Measurements from ENCODE around the gene DLG2. TPM values are rescaled to one million over a fixed set of nuclear protein-coding genes. Genes with fewer than 3 reads are reported as not detected.

DLG2 gene
- total RNA-seq, 1 donor = 1.3 TPM

DNA sequence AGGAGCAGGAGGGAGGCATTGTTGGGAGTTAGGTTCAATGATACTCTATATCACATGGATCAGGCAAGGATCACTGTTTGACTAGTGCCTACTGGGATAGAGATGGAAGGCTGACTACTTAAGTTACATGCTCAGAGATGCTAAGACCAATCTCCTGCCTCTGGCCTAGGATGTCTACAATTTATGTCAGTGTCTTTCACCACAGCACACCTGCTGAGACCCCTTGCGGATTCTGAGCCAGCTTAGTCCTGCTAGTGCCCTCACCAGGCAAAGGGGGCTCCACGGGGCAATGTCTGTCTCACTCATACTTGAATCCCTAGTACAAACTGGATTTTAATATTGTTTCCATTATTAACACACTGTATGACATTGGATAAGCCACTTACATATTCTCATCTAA is 732.5 kb downstream of the DLG2 start:
- TF ChIP-seq, protein P1, sequence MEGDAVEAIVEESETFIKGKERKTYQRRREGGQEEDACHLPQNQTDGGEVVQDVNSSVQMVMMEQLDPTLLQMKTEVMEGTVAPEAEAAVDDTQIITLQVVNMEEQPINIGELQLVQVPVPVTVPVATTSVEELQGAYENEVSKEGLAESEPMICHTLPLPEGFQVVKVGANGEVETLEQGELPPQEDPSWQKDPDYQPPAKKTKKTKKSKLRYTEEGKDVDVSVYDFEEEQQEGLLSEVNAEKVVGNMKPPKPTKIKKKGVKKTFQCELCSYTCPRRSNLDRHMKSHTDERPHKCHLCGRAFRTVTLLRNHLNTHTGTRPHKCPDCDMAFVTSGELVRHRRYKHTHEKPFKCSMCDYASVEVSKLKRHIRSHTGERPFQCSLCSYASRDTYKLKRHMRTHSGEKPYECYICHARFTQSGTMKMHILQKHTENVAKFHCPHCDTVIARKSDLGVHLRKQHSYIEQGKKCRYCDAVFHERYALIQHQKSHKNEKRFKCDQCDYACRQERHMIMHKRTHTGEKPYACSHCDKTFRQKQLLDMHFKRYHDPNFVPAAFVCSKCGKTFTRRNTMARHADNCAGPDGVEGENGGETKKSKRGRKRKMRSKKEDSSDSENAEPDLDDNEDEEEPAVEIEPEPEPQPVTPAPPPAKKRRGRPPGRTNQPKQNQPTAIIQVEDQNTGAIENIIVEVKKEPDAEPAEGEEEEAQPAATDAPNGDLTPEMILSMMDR (IDR thresholded peaks at IDR 0.05; ENCODE audit: insufficient read depth, low read depth, low read length) = no peak
- no peak for DNase-seq (ENCODE audit: low read depth)
- no peak overlapping the region for H3K4me3 ChIP-seq (ENCODE audit: low read depth, low read length)

DNA sequence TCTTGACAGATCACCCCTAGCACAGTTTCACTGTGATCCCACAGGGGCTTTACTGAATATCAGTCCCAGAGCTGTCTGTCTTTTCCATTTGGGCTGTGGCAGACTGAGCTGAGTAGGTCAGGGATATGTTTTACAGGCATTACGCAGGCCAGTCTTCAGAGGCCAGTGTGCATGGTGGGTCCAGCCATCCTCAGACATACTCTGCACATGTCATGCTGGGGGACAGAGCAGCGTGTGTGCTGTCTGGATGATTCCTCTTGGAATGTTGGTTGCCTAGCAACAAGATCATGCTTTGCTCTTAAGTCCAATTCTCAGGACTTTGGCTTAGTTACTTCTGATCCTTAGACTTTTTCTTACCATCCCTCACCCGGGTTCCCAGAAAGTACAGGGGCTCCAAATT is 736.5 kb downstream of the DLG2 start:
- DNase-seq (ENCODE audit: low read depth) = no peak
- TF ChIP-seq, protein P1 (IDR thresholded peaks at IDR 0.05; ENCODE audit: insufficient read depth, low read depth, low read length) = no peak
- no peak overlapping the region for H3K4me3 ChIP-seq (ENCODE audit: low read depth, low read length)

DNA sequence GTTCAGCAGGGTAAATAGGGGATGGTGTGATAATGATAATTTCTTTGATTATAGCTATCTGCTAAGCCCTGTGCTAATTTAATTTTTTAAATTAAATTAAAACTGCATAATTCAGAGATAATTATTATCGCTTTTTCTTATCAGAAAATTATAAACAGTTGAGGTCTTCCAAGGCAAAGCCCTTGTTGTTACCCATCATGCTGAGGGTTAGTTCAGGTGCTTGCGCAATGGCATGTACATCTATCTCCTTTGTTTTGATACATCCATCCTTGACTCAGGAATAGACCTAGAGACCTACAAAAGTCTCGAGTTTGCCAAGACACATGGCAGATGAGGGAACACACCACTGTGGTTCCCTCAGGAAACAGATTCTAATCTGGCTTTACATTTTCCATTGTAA is 737.6 kb downstream of the DLG2 start:
- H3K4me3 ChIP-seq (ENCODE audit: low read depth, low read length) = no peak overlapping the region
- TF ChIP-seq, protein P1 (IDR thresholded peaks at IDR 0.05; ENCODE audit: insufficient read depth, low read depth, low read length) = no peak
- no peak for DNase-seq (ENCODE audit: low read depth)

DNA sequence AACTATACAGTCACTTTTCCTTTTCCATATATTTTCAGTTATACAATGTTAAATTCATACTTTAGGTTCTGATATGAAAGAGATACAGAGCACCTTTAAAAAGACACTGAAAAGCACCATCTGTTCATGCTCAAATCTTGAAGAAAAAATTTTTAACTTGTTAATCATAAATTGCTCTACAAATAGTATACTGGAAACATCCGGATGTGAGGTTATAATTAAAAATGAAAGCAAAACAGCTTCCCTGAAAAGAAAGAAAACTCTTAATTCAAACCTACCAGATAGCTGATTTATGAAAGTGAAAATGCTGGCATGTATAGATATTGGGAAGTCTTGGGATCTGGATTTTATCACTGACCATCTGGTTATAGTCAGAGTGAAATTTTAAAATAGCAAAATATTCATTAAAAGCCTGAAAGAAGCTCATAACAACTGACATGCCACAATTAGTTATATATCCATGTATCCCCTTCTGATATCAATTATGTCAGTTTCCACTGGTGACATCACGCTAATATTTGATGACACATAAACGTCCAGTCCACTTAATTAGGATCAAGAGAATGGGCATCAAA is 740.0 kb downstream of the DLG2 start:
- TF ChIP-seq, protein P1 (IDR thresholded peaks at IDR 0.05; ENCODE audit: insufficient read depth, low read depth, low read length) = no peak
- peak; percentile 17 for DNase-seq (ENCODE audit: low read depth)
- H3K4me3 ChIP-seq (ENCODE audit: low read depth, low read length) = no peak overlapping the region

DNA sequence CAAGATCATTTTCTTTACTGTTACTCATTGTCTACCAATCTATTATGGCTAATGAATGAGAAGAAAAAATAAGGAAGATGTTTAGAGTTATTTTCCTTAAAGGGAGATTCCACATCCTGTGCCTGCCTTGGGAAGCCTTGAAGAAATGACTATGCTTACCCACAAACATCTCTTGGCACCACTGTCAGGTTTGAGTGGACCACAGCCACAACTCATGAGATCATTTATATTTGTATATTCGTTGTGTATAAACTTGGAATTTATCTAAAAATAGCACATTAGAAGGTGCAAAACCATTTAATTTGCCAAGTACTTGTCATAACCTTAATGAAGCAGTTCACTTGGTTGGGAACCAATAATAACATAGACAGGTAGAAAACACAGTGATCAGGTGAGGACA is 740.8 kb downstream of the DLG2 start:
- H3K4me3 ChIP-seq (ENCODE audit: low read depth, low read length) = no peak overlapping the region
- no peak for DNase-seq (ENCODE audit: low read depth)
- TF ChIP-seq, protein P1 (IDR thresholded peaks at IDR 0.05; ENCODE audit: insufficient read depth, low read depth, low read length) = no peak

DNA sequence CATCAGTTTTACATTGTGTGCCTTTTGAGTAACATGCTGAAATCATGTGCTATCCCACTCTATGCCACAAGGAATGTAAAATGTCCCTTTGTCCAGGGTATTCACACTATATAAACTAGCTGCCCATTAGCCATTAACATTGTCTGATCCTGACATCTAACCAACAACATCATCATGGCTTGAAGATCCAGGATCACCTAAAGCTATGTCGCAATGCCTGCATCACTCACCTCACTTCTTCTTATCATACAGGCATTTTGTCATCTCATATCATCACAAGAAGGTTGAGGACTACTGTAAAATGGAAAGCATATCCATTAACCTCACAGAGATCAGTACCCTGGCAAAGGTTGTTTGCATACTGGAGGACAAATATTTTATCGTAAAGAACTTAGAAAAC is 742.3 kb downstream of the DLG2 start:
- no peak overlapping the region for H3K4me3 ChIP-seq (ENCODE audit: low read depth, low read length)
- DNase-seq (ENCODE audit: low read depth) = no peak
- TF ChIP-seq, protein P1 (IDR thresholded peaks at IDR 0.05; ENCODE audit: insufficient read depth, low read depth, low read length) = no peak

DNA sequence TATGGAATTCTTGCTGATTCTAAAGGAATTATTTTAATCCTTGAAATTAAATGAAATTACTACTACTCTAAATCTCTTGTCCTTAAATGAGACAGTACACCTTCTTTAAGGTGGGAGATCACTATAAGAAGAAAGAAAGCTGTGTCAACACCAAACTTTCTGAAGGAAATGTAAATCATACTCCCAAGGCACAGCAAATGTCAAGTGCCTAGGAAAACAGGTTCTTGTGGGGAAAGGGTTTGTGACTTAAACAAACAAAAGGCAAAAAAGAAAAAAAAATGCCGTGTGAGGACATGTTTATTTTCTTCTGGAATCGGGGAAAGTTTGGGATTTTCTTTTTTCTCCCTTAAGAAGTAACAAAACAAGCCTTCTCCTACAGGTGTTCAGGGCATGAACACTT is 745.1 kb downstream of the DLG2 start:
- TF ChIP-seq, protein P1 (IDR thresholded peaks at IDR 0.05; ENCODE audit: insufficient read depth, low read depth, low read length) = no peak
- no peak for DNase-seq (ENCODE audit: low read depth)

More for the DNA sequence above, 745.1 kb downstream of the DLG2 start:
- no peak overlapping the region for H3K4me3 ChIP-seq (ENCODE audit: low read depth, low read length)
